Naive B cell (primary cell): ENCODE data around the gene NPM3. TPM values are rescaled to one million over a fixed set of nuclear protein-coding genes. Genes with fewer than 3 reads are reported as not detected.

Experiments used
- ATAC-seq, 2 donors: fragments of 150-1000 bp; cut with Tn5 transposase; 2 replicates each; pipeline ENCODE4 v1.10.0; 2021; ENCODE audit warnings: low read depth in 2 of 2, mild to moderate bottlenecking in 2 of 2, moderate library complexity in 2 of 2
- DNase-seq: peaks from one replicate; pipeline ENCODE4 v3.0.0; 2022
- H3K27ac Mint-ChIP-seq, 6 donors: one replicate each; pipeline ENCODE4 v1.8.0; 2020 to 2022; ENCODE audit warnings: mild to moderate bottlenecking in 6 of 6, mixed read lengths in 6 of 6, moderate library complexity in 5 of 6, inconsistent platforms in 2 of 6
- H3K27me3 Mint-ChIP-seq, 3 donors: one replicate each; pipeline ENCODE4 v1.8.0; 2021 to 2022; ENCODE audit warnings: mixed read lengths in 3 of 3, mild to moderate bottlenecking in 1 of 3
- H3K36me3 Mint-ChIP-seq, 2 donors: one replicate each; pipeline ENCODE4 v1.8.0; 2020 to 2022; ENCODE audit warnings: mixed read lengths in 2 of 2, inconsistent platforms in 1 of 2, mild to moderate bottlenecking in 1 of 2
- H3K4me1 Mint-ChIP-seq, 3 donors: one replicate each; pipeline ENCODE4 v1.8.0; 2020 to 2022; ENCODE audit warnings: mixed read lengths in 3 of 3, inconsistent platforms in 1 of 3, mild to moderate bottlenecking in 1 of 3, moderate library complexity in 1 of 3
- H3K4me3 Mint-ChIP-seq, 8 donors: one replicate each; pipeline ENCODE4 v1.8.0; 2020 to 2022; ENCODE audit warnings: mild to moderate bottlenecking in 8 of 8, mixed read lengths in 8 of 8, moderate library complexity in 8 of 8, inconsistent platforms in 2 of 8
- H3K9me3 Mint-ChIP-seq, 7 donors: one replicate each; pipeline ENCODE4 v1.8.0; 2020 to 2022; ENCODE audit warnings: mixed read lengths in 7 of 7, mild to moderate bottlenecking in 5 of 7, inconsistent platforms in 2 of 7, moderate library complexity in 1 of 7
- polyA plus RNA-seq, 6 donors: library from polyadenylated mRNA; unstranded; fragments of 300-500 nt; fragmentation: Illumina TruSeq; gene quantifications; one replicate each; pipeline ENCODE4 v1.2.3, GENCODE V29; 2021; ENCODE audit warnings: low read depth in 6 of 6

The NPM3 gene
- polyA plus RNA-seq, 6 donors from 2014 or later: 2.0 to 5.4 (median 4.2) TPM

DNA sequence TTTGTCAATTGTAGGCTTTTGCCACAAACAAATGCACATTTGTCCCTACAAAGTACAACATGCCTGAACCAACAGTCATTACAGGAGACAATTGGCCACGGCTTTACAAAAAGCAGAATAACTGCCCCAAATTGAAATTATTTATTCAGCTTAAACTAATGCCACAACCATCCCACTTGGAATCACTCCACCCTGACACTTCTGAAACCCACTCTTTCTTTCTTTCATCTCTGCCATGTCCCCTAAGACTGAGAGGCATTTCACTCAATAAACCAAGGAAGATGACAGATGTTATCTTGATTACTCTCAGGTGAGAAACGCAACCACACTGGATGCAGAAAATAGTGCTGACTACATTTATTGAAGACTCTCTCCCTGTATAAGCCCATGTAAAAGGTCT is 2.6 kb upstream of the NPM3 start:
- Mint-ChIP-seq H3K9me3 (no peaks in the 10 kb centered on the region), H3K4me1 (peaks cover 37 to 50% (median 43%) of the 10 kb centered on the region in 3 donors), H3K27ac (peak overlapping the region in 3 of 6 donors; percentile 13 to 82 (median 29)), H3K36me3 (peaks cover 8 to 14% of the 10 kb centered on the region in 2 donors), H3K27me3 (no peaks in the 10 kb centered on the region), H3K4me3 (no peak overlapping the region)
- ATAC-seq: no peak
- DNase-seq: no peak

- H3K9me3 Mint-ChIP-seq: no peaks in the 10 kb centered on the region
- peaks cover 43 to 55% (median 50%) of the 10 kb centered on the region in 3 donors for H3K4me1 Mint-ChIP-seq
- peak overlapping the region in 6 of 8 donors; percentile 1 to 100 (median 97) for H3K4me3 Mint-ChIP-seq
- H3K36me3 Mint-ChIP-seq: peaks cover 8 to 14% of the 10 kb centered on the region in 2 donors
- peak overlapping the region in 4 of 6 donors; percentile 4 to 95 (median 84) for H3K27ac Mint-ChIP-seq
- DNase-seq: no peak
- no peak for ATAC-seq
- H3K27me3 Mint-ChIP-seq: no peaks in the 10 kb centered on the region
Observed at GRCh38 chr10:101784558-101784957, 1.3 kb upstream of the NPM3 start.

DNA sequence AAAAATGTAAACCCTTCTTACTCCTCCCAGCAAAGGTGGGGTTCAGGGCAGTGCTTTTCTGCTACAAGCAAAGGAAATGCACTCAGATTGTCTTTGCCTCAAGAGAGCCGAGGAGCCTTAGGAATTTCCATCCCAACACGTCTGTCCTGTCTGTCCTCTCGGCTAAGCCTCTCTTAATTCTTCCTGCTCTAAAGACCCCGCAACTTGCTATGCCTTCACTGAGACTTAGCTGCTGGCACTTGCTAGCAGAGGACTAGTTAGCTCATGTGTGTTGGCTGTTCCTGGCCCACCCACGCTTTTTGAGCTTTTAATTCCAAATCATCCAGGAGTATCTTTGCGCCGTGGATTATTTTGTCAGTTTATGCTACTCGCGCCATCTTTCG is 481 bp upstream of the NPM3 start:
- H3K27me3 Mint-ChIP-seq: peaks cover 5 to 8% (median 7%) of the 10 kb centered on the region in 3 donors
- H3K4me3 Mint-ChIP-seq: peak overlapping the region; percentile 88 to 100 (median 99)
- peaks cover 50 to 62% (median 58%) of the 10 kb centered on the region in 3 donors for H3K4me1 Mint-ChIP-seq
- H3K27ac Mint-ChIP-seq: peak overlapping the region; percentile 57 to 98 (median 90)
- no peaks in the 10 kb centered on the region for H3K9me3 Mint-ChIP-seq
- H3K36me3 Mint-ChIP-seq: peaks cover 8 to 14% of the 10 kb centered on the region in 2 donors
- no peak for ATAC-seq
- no peak for DNase-seq

GRCh38 chr10:101781984-101782810 is 1.0 kb downstream of the NPM3 start:
- H3K36me3 Mint-ChIP-seq: peaks cover 2 to 8% of the 10 kb centered on the region in 2 donors
- peaks cover 57 to 64% (median 64%) of the 10 kb centered on the region in 3 donors for H3K4me1 Mint-ChIP-seq
- H3K9me3 Mint-ChIP-seq: no peaks in the 10 kb centered on the region
- peak overlapping the region in 3 of 6 donors; percentile 62 to 92 (median 72) for H3K27ac Mint-ChIP-seq
- H3K27me3 Mint-ChIP-seq: peaks cover 16 to 23% (median 22%) of the 10 kb centered on the region in 3 donors
- DNase-seq (no peak), ATAC-seq (no peak)
- peak overlapping the region; percentile 88 to 100 (median 99) for H3K4me3 Mint-ChIP-seq

DNA sequence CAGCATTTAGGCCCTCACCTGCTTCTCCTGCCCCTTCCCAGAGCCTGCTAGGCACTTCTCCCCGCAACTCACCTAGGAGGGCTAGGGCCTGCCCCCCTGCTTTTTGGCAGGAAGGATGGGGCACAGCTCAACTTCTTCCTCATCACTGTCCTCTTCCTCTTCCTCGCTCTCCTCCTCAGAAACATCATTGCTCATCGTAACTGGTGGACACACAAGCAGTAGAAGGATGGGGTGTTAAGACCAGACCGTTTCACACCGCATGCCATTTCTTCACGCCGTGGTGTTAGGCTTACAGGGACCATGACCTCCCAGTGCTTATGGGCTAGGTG is 1.6 kb downstream of the NPM3 start:
- H3K27me3 Mint-ChIP-seq: peaks cover 16 to 29% (median 28%) of the 10 kb centered on the region in 3 donors
- H3K27ac Mint-ChIP-seq: peak overlapping the region in 2 of 6 donors; percentile 62 to 72
- peaks cover 0 to 8% of the 10 kb centered on the region in 2 donors for H3K36me3 Mint-ChIP-seq
- peaks cover 63 to 68% (median 67%) of the 10 kb centered on the region in 3 donors for H3K4me1 Mint-ChIP-seq
- ATAC-seq (no peak), DNase-seq (no peak)
- H3K9me3 Mint-ChIP-seq: no peaks in the 10 kb centered on the region
- peak overlapping the region in 6 of 8 donors; percentile 60 to 100 (median 77) for H3K4me3 Mint-ChIP-seq

DNA sequence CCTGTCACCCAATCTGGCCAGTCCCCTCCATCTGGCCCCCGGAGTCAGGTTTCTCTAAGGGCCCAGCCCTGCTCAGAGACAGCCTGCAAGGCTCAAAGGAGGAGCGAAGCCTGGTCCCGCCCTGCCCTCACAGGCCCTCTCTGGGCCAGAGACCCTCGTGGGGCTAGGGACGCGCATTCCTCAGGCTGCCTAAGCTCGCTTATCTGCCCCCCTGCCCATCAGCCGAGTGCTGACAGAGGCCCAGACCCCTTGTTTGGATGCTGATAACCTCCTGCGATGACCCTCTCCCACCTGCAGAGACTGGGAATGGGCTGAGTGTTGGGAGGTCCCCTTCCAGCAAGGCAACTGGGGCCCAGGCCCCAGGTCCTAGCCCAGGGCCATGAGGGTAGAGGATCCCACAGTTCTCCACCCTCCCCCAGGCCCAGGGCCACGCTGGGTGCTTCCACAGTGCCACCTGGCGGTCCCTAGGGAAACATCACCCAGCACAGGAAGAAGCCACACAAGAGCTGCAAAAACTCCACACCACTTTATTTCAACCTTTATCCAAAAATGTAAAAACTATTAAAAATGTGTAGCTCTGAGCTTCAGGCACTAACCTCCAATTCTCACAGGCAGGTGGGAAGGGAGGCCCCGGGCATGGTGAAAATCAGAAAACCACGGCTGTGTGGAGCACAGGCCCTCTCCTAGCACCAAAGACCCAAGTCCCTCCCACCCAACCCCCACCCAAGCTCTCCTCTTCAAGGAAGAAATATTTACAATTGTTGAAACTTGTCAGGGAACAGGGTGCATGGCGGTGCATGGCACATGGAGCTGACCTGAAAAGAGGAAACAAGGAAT is 2.2 kb downstream of the NPM3 start:
- Mint-ChIP-seq H3K27me3 (peaks cover 16 to 30% (median 30%) of the 10 kb centered on the region in 3 donors), H3K4me3 (peak overlapping the region; percentile 60 to 99 (median 76)), H3K4me1 (peaks cover 64 to 68% (median 66%) of the 10 kb centered on the region in 3 donors), H3K9me3 (no peaks in the 10 kb centered on the region), H3K27ac (peak overlapping the region in 1 of 6 donors; percentile 76), H3K36me3 (peaks cover 0 to 6% of the 10 kb centered on the region in 2 donors)
- peak; percentile 44 to 53 for ATAC-seq
- peak; percentile 68 for DNase-seq

GRCh38 chr10:101780187-101780817 is 2.9 kb downstream of the NPM3 start:
- Mint-ChIP-seq H3K27me3 (peaks cover 16 to 31% (median 30%) of the 10 kb centered on the region in 3 donors), H3K36me3 (no peaks in the 10 kb centered on the region), H3K27ac (peak overlapping the region in 2 of 6 donors; percentile 63 to 81), H3K9me3 (no peaks in the 10 kb centered on the region), H3K4me3 (peak overlapping the region; percentile 76 to 91 (median 84)), H3K4me1 (peaks cover 61 to 63% (median 62%) of the 10 kb centered on the region in 3 donors)
- ATAC-seq (peak; percentile 1), DNase-seq (no peak)

DNA sequence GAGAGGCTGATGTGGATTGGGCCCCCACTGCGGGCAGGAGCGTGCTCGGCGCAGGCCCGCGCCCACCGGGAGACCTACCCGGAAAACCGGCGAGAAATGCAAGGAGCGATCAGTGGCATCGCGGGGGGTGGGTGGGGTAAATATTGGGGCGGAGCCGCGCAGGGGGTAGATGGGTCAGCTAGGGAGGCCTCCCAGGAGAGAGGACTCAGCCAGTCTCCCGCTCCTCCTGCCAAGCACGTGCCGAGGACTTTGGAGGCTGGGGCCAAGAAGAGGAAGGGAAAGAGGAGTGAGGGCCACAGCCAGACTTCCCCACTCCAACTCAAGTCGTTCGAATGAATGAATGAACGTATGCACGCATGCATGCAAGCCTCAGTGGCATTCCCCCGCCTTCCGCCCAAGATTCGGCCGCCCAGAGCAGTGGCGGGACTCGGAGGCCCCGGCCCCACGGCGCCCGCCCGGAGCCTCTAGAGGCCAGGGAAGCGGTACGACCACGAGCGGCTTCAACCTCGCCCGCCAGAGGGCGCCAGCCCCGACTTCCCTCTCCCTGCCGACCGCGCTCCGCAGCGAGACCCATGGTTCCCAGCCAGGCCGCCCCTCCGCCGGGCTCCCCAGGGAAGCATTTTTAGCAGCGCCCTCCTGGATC is 3.6 kb downstream of the NPM3 start:
- Mint-ChIP-seq H3K36me3 (no peaks in the 10 kb centered on the region), H3K4me1 (peaks cover 60 to 68% (median 62%) of the 10 kb centered on the region in 3 donors), H3K9me3 (no peaks in the 10 kb centered on the region), H3K27me3 (peaks cover 18 to 37% (median 34%) of the 10 kb centered on the region in 3 donors), H3K4me3 (peak overlapping the region; percentile 76 to 91 (median 84)), H3K27ac (peak overlapping the region in 1 of 6 donors; percentile 63)
- DNase-seq (peak; percentile 82), ATAC-seq (peak; percentile 68 to 70)

- peak; percentile 14 to 20 for ATAC-seq
- peaks cover 23 to 44% (median 41%) of the 10 kb centered on the region in 3 donors for H3K27me3 Mint-ChIP-seq
Observed at GRCh38 chr10:101778781-101779543, 4.3 kb downstream of the NPM3 start.

DNA sequence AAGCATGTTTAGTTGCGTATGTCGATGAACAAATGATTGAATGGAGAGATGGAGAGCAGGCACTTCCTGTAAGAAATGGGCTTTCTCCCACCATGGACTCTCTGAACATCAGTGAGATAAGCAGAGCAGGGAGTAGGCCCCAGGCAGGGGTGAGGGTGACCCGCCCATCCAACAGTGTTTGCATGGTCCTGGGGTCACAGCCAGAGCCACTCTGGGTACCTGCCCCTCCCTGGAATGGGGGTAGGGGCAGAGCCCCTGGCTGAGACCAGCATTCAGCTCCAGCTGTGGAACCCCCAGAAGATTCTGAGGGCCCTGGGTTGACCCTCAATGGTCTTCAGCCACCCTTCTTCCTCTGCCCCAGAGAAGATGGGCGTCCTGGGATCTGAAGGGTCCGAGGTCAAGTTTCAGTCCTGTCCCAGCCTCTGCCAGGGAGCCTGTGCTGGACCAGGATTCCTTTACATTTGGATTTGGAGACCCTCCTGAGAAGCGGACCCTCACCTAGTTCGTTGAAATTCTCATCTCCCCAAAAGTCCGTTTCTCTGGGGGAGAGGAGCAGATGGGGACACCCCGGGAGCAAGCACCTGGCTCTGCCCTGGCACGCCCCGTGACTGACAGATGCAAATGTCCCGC is 5.0 kb downstream of the NPM3 start:
- no peak for ATAC-seq
- no peak for DNase-seq
- no peaks in the 10 kb centered on the region for H3K9me3 Mint-ChIP-seq
- no peak overlapping the region for H3K27ac Mint-ChIP-seq
- no peaks in the 10 kb centered on the region for H3K36me3 Mint-ChIP-seq
- H3K4me1 Mint-ChIP-seq: peaks cover 60 to 70% (median 63%) of the 10 kb centered on the region in 3 donors
- H3K27me3 Mint-ChIP-seq: peaks cover 30 to 51% (median 48%) of the 10 kb centered on the region in 3 donors
- H3K4me3 Mint-ChIP-seq: peak overlapping the region; percentile 17 to 89 (median 80)

More at GRCh38 chr10:101778781-101779543, 4.3 kb downstream of the NPM3 start:
- no peaks in the 10 kb centered on the region for H3K36me3 Mint-ChIP-seq
- peak overlapping the region; percentile 76 to 91 (median 84) for H3K4me3 Mint-ChIP-seq
- H3K4me1 Mint-ChIP-seq: peaks cover 61 to 70% (median 63%) of the 10 kb centered on the region in 3 donors
- peak; percentile 25 for DNase-seq
- H3K27ac Mint-ChIP-seq: peak overlapping the region in 2 of 6 donors; percentile 15 to 58
- H3K9me3 Mint-ChIP-seq: no peaks in the 10 kb centered on the region

GRCh38 chr10:101777619-101778145 is 5.6 kb downstream of the NPM3 start:
- peaks cover 54 to 66% (median 58%) of the 10 kb centered on the region in 3 donors for H3K4me1 Mint-ChIP-seq

More at GRCh38 chr10:101777619-101778145, 5.6 kb downstream of the NPM3 start:
- Mint-ChIP-seq H3K27me3 (peaks cover 35 to 57% (median 54%) of the 10 kb centered on the region in 3 donors), H3K27ac (no peak overlapping the region), H3K36me3 (no peaks in the 10 kb centered on the region), H3K9me3 (no peaks in the 10 kb centered on the region), H3K4me3 (peak overlapping the region in 7 of 8 donors; percentile 38 to 86 (median 76))
- no peak for DNase-seq
- ATAC-seq: no peak
